Measurements from ENCODE around the gene LEKR1. TPM values are rescaled to one million over a fixed set of nuclear protein-coding genes. Genes with fewer than 3 reads are reported as not detected.

LEKR1 gene
- total RNA-seq, 1 donor = 0.36 TPM

GRCh38 chr3:156782319-156782718, 43.8 kb upstream of the LEKR1 start:
- H3K27ac ChIP-seq (ENCODE audit: low read depth, low read length) = peak overlapping the region; percentile 84
- H3K27me3 ChIP-seq (ENCODE audit: insufficient read depth, low read length) = no peaks in the 10 kb centered on the region
- TF ChIP-seq CTCF (IDR thresholded peaks at IDR 0.05; ENCODE audit: extremely low read depth, low read depth, low read length) = no peak
- H3K4me1 ChIP-seq (ENCODE audit: insufficient read depth, low read length) = peaks cover 35% of the 10 kb centered on the region
- H3K4me2 ChIP-seq (ENCODE audit: insufficient read depth, low read length) = no peak overlapping the region
- no peaks in the 10 kb centered on the region for H3K9me3 ChIP-seq (ENCODE audit: low read depth, low read length)
- H3K4me3 ChIP-seq (ENCODE audit: insufficient read depth, low read length) = no peak overlapping the region
- H4K20me1 ChIP-seq (ENCODE audit: insufficient read depth, low read length) = no peaks in the 10 kb centered on the region
- H3K79me2 ChIP-seq (ENCODE audit: insufficient read depth, low read length) = no peaks in the 10 kb centered on the region
- no peak for DNase-seq (ENCODE audit: insufficient read length, low spot score, missing footprints)
- no peaks in the 10 kb centered on the region for H3K36me3 ChIP-seq (ENCODE audit: insufficient read depth, low read length)
- H2AFZ ChIP-seq (ENCODE audit: low read length) = no peak overlapping the region

DNA sequence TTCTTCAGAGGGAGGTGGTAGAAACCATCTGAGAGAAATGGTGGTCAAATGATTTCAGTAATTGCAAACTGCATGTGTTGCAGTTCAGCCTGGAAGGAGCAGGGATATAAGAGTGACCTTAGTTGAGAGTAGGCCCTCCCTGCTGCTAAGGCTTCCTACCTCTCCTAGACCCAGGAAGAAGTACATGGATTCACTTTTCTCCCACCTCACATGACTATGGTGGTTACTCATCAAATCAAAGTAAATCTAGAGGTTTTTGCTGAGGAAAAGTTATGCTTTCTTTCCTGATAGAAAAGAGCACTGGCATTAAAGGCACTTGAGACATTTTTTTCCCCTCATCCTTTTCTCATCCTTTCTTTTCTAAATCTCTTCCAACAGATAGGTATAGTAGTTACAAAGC, 43.2 kb upstream of the LEKR1 start:
- peak overlapping the region; percentile 84 for H3K27ac ChIP-seq (ENCODE audit: low read depth, low read length)
- no peak overlapping the region for H3K4me3 ChIP-seq (ENCODE audit: insufficient read depth, low read length)
- no peaks in the 10 kb centered on the region for H4K20me1 ChIP-seq (ENCODE audit: insufficient read depth, low read length)
- no peaks in the 10 kb centered on the region for H3K79me2 ChIP-seq (ENCODE audit: insufficient read depth, low read length)
- DNase-seq (ENCODE audit: insufficient read length, low spot score, missing footprints) = no peak
- H3K27me3 ChIP-seq (ENCODE audit: insufficient read depth, low read length) = no peaks in the 10 kb centered on the region
- H3K4me2 ChIP-seq (ENCODE audit: insufficient read depth, low read length) = no peak overlapping the region
- peak overlapping the region; percentile 38 for H2AFZ ChIP-seq (ENCODE audit: low read length)
- no peaks in the 10 kb centered on the region for H3K9me3 ChIP-seq (ENCODE audit: low read depth, low read length)
- H3K4me1 ChIP-seq (ENCODE audit: insufficient read depth, low read length) = peaks cover 41% of the 10 kb centered on the region
- no peak for TF ChIP-seq CTCF (IDR thresholded peaks at IDR 0.05; ENCODE audit: extremely low read depth, low read depth, low read length)
- H3K36me3 ChIP-seq (ENCODE audit: insufficient read depth, low read length) = no peaks in the 10 kb centered on the region

GRCh38 chr3:156787001-156787400, 39.2 kb upstream of the LEKR1 start:
- H3K4me1 ChIP-seq (ENCODE audit: insufficient read depth, low read length) = peaks cover 58% of the 10 kb centered on the region
- no peak for TF ChIP-seq CTCF (IDR thresholded peaks at IDR 0.05; ENCODE audit: extremely low read depth, low read depth, low read length)
- no peaks in the 10 kb centered on the region for H4K20me1 ChIP-seq (ENCODE audit: insufficient read depth, low read length)
- H3K79me2 ChIP-seq (ENCODE audit: insufficient read depth, low read length) = no peaks in the 10 kb centered on the region
- no peak overlapping the region for H3K4me2 ChIP-seq (ENCODE audit: insufficient read depth, low read length)
- H3K27me3 ChIP-seq (ENCODE audit: insufficient read depth, low read length) = no peaks in the 10 kb centered on the region
- no peak for DNase-seq (ENCODE audit: insufficient read length, low spot score, missing footprints)
- no peaks in the 10 kb centered on the region for H3K9me3 ChIP-seq (ENCODE audit: low read depth, low read length)
- H3K4me3 ChIP-seq (ENCODE audit: insufficient read depth, low read length) = no peak overlapping the region
- H2AFZ ChIP-seq (ENCODE audit: low read length) = peak overlapping the region; percentile 26
- H3K27ac ChIP-seq (ENCODE audit: low read depth, low read length) = peak overlapping the region; percentile 89
- H3K36me3 ChIP-seq (ENCODE audit: insufficient read depth, low read length) = no peaks in the 10 kb centered on the region

GRCh38 chr3:156787926-156788663, 38.1 kb upstream of the LEKR1 start:
- Histone ChIP-seq H3K4me2 (ENCODE audit: insufficient read depth, low read length) (peak overlapping the region; percentile 49), H4K20me1 (ENCODE audit: insufficient read depth, low read length) (no peaks in the 10 kb centered on the region), H3K79me2 (ENCODE audit: insufficient read depth, low read length) (no peaks in the 10 kb centered on the region), H3K9me3 (ENCODE audit: low read depth, low read length) (no peaks in the 10 kb centered on the region), H3K27me3 (ENCODE audit: insufficient read depth, low read length) (no peaks in the 10 kb centered on the region), H3K4me1 (ENCODE audit: insufficient read depth, low read length) (peaks cover 57% of the 10 kb centered on the region), H3K36me3 (ENCODE audit: insufficient read depth, low read length) (no peaks in the 10 kb centered on the region), H3K4me3 (ENCODE audit: insufficient read depth, low read length) (no peak overlapping the region), H2AFZ (ENCODE audit: low read length) (no peak overlapping the region), H3K27ac (ENCODE audit: low read depth, low read length) (peak overlapping the region; percentile 89)
- no peak for TF ChIP-seq CTCF (IDR thresholded peaks at IDR 0.05; ENCODE audit: extremely low read depth, low read depth, low read length)
- DNase-seq (ENCODE audit: insufficient read length, low spot score, missing footprints) = peak; percentile 73
